Ramos (cell line): ENCODE measurements around the gene HNF1B.

Experiments used
- in situ Hi-C: fragments of 300-500 bp; cut with MboI; formaldehyde crosslinking; loops from one replicate; pipeline ENCODE4 v1.14.3; 2022; ENCODE audit warnings: low sequenced_read_pairs; ENCODE audit not compliant: unreplicated experiment

The HNF1B gene

DNA sequence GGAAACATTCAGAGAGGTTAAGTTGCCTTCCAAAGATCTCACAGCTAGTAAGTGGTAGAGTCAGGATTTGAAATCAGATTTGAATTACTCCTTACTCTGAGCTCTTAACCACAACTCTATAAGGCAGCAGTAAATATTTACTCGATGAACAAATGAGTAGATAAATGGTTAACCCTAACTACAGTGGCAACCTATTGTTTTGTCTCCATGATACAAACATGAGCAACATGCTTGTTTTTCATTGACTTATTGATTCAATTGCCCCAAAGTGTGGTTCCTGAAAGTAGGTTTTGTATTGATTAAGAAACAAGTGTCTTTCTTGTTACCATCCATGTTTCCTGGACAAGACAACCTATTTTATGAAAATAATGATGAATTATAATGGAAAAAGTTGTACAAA is 66.8 kb downstream of the HNF1B start:
- in situ Hi-C loops: no loop called here

- in situ Hi-C loops: no loop called here
Observed at GRCh38 chr17:37677021-37677420, 67.8 kb downstream of the HNF1B start.

DNA sequence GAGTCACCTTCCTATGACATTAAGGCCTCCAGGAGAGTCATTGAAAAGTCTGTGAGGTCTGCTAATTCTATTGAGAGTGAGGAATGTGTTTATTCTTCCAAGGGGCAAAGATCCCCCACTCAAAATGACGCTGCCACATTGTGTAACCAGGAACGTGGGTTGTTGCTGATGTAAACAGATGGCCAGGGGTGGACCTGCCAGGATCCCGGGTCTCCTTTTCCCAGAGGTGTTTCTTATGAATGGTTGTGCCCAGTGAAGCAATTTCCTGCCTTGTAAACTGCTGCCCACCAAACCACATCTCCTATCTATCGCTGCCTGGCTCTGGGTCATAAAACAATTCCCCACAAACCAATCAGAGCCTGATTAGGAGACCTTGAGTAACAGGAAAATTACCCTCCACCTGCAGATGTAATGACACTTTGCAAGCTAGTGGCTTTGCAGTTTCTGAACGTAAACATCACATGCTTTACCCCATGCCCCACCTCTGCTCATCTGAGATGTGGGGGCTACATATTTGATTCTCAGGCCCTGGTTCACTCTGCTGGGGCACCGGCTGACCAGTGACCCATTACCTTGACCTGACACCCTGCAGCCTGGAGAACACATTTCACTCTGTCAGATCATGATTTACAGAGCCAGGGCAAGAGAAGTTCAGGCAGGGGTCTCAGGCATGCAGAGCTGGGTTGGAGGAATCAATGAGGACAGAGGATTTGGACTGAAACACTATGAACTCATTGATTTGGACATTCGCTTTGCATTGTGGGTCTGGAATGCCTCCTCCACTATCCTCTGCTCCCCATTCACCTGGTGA is 68.5 kb downstream of the HNF1B start:
- in situ Hi-C loops: no loop called here

- in situ Hi-C loops: no loop called here
Observed at GRCh38 chr17:37674511-37674910, 70.3 kb downstream of the HNF1B start.

GRCh38 chr17:37673386-37673785 is 71.5 kb downstream of the HNF1B start:
- in situ Hi-C loops: no loop called here

DNA sequence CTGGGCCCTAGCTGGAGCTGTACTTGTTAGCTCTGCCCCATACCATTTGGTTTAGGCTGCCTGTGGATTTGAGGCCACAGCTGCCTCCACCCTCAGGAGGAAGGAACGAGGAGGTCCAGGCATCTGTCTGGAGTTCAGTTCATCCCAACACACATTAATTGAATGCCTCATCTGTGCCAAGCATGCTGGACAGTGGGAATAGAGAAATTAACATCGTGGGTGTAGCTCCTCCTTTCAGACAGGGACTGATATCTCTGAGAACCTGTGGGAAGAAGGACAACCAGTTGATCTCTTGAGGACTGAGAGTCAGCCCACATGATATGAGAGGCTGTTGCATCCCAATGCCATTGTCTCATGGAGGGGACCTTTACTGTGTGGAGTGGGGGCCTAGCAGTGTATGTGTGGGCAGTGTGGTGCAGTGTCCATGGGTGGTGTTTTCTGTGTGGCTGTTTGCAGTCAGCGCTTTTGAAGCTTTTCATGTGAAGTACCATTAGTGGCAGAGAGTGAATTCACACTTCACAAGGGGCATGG is 72.2 kb downstream of the HNF1B start:
- in situ Hi-C loops: no loop called here

GRCh38 chr17:37671824-37672547 is 72.9 kb downstream of the HNF1B start:
- in situ Hi-C loops: no loop called here

- in situ Hi-C loops: no loop called here
Observed at GRCh38 chr17:37671028-37671823, 73.6 kb downstream of the HNF1B start.

DNA sequence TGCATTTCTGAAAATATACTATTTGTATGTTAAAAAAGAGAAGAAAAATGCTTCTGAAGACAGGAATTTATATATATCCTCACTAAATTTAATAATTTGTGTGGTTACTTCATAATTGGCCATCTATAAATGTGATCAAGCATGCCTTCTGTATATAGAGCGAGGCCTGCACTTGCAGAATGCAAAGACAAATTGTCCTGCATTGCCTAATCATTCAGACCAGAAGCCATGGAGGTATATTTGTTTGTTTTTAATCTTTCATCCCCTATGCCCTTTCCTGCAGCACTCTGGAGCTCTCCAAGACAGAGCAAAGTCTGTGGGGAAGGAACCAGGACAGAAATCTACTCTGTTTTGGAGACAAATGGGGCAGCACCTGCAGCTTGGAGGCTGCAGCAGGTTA is 77.8 kb downstream of the HNF1B start:
- in situ Hi-C loops: no loop called here

- in situ Hi-C loops: no loop called here
Observed at GRCh38 chr17:37664214-37664613, 80.6 kb downstream of the HNF1B start.

GRCh38 chr17:37662353-37662752 is 82.5 kb downstream of the HNF1B start:
- in situ Hi-C loops: no loop called here

DNA sequence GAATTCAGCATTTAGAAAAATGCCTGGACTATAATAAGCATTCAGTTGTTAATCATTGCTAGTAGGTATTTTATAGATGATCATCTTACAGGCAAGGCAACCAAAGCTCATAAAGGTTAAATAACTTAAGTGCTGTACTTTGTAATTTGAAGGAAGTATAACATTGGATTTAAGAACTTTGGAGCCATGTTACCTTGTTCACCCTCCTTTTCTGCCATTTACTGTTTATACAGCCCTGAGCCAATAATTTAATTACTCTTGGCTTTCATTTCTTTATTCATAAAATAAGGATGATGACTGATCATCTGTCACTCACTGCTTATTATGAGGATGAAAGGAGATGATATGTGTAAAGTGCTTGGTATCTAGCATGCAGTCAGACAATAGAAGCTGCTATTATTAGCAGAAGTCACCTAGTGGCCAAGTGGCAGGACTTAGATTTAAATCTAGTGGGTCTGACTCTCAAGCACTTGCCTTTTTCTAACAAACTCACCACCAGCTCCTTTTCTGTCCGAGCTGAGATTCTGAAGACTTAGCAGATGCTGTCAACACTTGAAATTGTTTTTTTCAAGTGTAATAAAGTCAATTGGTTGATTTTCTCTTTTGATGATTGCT is 83.4 kb downstream of the HNF1B start:
- in situ Hi-C loops: no loop called here

GRCh38 chr17:37659925-37660324 is 84.9 kb downstream of the HNF1B start:
- in situ Hi-C loops: no loop called here

DNA sequence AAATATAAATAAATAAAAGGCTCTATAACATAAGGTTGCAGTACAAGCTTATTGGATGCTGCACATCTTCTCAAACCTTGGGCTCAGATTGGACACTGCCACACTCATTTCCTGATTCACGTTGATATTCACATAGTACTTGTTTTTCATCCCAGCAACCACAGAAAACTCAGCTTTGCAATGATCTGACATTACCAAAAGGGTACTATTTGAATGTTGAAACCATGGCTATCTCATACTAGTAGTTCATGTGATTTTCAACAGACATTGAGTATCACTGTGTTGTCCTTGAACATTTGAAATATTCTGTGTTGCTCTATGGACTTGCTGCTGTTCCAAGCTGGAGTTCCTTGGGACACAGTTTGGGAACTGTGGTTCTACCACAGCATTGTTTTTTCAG is 87.7 kb downstream of the HNF1B start:
- in situ Hi-C loops: no loop called here

DNA sequence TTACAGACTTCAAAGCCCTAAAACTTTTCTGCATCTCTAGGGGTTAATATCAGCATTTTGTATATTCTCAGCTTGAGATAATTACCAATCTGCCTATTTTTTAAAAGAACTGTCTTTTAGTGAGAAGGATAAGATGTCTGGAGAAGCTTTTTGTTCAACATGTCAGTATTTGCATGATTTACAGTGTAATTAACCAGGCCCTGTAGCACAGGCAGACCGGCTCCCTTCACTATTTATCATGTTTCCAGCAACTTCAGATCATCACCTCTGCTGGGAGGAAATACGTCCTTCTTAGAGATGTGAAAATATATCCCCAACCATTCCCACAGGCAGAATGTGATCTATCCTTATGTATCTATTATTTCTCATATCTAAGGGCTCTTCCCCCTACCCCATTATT is 93.0 kb downstream of the HNF1B start:
- in situ Hi-C loops: no loop called here

- in situ Hi-C loops: no loop called here
Observed at GRCh38 chr17:37650419-37651003, 94.3 kb downstream of the HNF1B start.

- in situ Hi-C loops: no loop called here
Observed at GRCh38 chr17:37648555-37648954, 96.3 kb downstream of the HNF1B start.

DNA sequence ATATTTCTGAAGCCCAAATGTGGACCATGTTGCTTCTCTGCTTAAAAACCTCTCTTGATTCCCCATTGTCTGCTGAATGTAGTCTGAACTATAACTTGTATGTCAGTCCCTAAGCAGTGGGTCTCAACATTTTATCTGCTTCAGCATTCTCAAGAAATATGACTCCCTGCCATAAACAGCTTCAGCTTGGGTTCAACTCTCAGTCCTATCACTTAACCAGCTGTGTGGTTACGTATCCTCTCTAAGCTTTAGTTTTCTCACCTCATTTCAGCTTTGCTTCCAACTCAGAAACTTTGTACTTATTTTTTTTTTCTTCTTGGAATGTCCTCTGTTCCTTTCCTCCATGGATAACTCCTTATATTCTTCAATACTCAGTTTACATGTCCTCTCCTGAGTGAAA is 97.0 kb downstream of the HNF1B start:
- in situ Hi-C loops: no loop called here

DNA sequence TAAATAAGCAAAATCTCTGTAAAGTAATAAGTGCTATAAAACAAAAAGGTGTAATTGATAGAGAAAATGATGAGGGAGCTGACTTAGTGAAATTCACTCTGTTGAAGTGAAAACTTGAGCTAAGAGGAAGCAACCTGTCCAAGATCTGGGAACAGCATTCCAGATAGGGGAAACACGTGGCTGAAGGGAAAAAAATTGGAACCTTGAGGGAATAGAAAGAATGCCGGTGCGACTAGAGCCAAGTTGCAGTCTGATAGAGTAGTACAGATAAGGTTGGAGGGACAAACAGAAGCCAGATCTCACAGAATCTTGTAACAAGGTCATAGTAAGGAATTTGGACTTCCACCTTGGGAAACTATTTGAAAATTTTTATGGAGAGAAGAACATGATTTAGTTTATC is 101.0 kb downstream of the HNF1B start:
- in situ Hi-C loops: no loop called here
